GM18858 (cell line): Measurements from ENCODE around the gene TBC1D17.

ENCODE experiments used
- ATAC-seq: cut with Tn5 transposase; IDR thresholded peaks from one replicate; pipeline ENCODE4 v1.9.1; 2021; ENCODE audit not compliant: unreplicated experiment

TBC1D17 gene

DNA sequence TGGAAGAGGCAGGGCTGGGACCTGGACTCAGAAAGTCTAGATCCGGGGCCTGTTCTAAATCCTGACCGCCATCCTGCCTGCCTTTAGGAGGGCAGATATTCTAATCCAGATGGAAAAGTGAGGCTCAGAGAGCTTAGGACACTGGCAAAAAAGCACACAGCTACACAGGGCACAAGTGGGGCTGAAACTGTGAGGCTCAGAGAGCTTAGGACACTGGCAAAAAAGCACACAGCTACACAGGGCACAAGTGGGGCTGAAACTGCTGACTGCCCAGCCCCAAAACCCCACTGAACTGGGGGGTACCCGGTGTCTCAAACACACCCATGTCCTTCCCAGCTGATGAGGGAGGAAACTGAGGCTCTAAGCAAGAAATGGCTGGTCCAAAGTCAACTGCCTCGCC, 2.3 kb upstream of the TBC1D17 start:
- no peak for ATAC-seq

DNA sequence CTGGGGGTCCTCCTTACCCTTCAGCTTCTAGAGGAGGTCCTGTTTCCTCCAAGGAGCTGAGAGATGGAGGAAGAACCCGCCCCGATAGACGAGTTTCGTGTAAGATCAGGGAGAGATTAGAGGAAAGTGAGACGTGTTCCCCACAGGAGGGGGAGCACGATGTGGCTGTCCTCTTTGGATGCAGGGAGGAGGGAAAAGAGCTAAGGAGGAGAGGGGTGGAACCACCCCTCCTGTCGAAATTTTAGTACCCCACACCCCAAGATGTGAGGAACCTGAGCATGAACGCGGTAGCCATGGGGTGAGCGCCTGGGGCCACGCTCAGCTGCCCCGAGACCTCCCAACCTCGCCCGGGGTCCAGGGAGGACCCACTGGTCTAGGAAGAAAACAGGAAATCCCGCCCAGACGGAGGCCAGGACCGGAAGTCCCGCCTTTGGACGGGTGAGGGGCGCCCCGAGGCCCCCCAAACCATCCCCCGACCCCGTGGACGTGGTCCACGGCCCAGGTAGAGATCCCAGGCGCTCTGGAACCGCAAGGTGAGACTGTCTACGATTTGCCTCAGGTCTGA, 1.6 kb upstream of the TBC1D17 start:
- ATAC-seq, result no peak

DNA sequence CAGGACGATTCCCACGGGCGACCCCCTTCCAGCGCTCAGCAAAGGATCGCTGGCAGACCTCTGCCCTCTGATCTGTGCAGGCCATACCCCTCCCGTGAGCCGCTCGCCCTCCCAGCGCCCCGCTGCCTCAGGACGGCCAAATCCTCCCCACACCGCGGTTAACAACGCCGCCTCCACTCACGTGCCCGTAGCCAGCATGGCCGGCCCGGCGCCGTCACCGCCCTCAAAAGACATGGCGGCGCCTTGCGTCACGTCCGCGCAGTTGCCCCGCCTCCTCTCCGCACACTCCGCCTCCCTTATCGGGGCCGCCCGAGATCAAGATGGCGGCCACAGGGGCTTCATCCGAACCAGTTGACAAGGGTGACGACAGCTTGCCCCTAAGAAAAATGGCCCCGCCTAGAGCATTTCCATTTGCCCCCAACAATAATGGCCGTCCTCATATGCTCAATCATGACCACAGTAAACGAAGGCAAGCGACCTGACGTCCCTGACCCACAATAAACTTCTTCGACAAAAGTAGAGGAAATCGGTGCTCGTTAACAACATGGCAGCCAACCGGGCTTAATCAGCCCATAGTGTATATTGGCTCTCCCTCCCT, 981 bp upstream of the TBC1D17 start:
- ATAC-seq, result peak; percentile 39

DNA sequence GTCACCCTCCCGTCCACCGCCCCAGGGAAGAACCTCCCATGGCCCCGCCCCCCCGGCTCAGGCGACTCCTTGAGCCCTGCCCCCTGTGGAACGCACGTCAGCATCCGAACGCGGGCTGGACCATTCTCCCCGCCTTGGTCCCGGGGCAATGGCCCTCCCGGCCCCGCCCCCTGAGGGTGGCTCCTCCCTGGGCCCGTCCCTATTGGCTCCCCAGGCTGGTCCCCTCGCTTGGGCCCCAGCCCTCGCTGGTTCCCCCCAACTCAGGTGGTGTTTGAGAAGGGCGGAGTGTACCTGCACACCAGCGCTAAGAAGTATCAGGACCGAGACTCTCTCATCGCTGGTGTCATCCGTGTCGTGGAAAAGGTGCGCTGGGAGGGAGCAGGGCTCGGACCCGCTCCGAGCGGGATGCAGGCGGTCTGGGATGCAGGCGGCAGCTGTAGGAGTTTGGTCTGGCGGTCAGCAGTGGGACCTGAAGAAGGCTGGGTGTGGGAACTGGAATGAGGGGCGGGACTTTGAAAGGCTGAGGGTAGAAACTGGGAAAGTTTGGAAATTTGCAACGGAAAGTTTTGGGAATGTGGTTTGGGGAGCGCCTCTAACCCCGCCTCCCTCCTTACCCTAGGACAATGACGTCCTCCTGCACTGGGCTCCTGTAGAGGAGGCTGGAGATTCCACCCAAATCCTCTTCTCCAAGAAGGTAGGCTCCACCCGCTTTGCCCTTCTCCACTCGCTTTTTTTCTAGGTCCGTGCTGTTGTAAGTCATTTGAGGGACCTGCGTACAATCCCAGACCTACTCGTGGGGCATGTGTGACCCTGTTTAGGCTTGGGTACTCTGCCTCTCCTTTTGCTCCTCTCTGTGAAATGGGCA, 609 bp downstream of the TBC1D17 start:
- ATAC-seq, result peak; percentile 24

DNA sequence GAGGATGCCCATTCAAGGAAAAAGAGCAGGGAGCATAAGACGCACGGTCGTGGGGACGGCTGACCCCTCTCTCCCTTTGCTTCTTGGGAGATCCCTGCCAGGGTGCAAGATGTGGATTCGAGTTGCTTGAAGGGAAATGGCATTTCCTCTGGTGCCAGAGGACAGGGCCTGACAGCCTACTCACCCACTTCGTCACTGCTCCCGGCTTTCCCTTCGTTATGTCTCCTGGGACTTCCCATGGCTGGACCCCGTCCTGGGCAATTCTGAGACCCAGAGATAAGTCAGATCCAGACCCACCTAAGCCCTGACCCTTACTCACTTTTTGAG, 1.2 kb downstream of the TBC1D17 start:
- ATAC-seq, result no peak

DNA sequence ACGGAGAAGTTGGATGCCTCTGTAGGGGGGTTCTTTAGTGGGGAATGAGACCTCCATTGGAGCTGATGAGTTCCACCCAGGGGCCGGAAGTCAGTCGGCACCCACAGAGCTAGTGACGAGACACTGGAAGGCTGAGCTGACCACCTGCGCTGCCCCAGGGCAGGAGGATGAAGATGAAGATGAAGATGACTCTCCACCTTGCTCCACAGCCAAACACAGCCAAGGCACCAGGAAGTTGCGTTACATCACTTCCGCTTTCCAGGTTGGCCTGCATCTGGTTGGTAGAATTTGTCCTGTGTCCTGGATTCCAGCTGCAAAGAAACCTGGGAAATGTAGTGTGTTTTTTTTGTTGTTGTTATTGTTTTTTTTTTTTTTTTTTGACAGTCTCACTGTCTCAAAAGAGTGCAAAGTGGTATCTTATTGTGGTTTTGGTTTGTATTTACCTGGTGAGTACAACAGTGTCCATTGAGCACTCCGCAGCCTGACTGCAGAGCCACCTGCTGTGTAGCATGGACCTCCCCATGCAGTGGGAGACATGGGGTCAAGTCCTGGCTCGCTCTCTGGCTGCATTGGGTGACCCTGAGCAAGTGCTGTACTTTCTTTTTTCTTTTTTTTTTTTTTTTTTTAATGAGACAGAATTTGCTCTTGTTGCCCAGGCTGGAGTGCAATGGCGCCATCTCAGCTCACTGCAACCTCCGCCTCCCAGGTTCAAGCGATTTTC, 1.9 kb downstream of the TBC1D17 start:
- ATAC-seq, result no peak

DNA sequence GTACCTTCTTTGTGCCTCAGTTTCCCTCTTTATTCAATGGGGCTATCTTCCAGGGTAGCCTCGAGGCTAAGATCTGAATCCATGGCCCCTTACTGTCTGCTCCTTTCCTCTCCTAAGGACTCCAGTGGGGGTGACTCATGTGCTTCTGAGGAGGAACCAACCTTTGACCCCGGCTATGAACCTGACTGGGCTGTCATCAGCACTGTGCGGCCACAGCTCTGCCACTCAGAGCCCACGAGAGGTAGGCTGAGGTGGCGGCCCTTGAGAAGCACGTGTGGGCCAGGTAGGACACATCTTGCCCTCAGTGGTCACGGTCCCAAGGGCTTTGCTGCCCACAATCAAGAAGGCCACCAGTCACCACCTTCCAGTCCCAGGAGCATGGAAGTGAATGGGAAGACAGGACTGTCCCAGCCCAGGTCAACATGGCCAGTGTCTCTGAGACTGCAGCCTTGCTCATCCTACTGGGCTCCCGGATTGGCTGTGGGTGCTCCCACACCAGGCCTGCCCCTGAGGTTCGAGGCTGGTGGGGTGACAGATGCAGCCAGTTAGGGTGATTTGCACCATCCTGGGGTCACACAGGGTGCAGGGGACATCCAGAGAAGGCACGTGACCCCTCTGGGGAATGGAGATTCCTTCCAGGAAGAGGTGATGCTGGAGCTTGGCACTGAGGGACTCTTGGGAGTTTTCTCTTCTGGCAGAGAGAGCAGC, 2.8 kb downstream of the TBC1D17 start:
- ATAC-seq, result no peak

DNA sequence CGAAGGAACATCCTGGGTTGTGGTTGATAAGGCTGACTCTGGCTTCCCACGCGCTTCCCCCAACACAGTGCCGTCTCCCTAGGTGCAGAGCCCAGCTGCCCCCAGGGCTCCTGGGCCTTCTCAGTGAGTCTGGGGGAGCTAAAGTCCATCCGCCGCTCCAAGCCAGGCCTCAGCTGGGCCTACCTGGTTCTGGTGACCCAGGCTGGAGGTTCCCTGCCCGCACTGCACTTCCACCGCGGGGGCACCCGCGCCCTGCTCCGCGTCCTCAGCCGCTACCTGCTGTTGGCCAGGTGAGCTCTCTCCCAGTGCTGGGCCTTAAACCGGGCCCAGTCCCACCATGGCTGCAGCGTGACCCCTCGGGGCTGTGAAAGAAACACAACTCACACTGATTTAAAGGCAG, 3.7 kb downstream of the TBC1D17 start:
- ATAC-seq, result no peak

DNA sequence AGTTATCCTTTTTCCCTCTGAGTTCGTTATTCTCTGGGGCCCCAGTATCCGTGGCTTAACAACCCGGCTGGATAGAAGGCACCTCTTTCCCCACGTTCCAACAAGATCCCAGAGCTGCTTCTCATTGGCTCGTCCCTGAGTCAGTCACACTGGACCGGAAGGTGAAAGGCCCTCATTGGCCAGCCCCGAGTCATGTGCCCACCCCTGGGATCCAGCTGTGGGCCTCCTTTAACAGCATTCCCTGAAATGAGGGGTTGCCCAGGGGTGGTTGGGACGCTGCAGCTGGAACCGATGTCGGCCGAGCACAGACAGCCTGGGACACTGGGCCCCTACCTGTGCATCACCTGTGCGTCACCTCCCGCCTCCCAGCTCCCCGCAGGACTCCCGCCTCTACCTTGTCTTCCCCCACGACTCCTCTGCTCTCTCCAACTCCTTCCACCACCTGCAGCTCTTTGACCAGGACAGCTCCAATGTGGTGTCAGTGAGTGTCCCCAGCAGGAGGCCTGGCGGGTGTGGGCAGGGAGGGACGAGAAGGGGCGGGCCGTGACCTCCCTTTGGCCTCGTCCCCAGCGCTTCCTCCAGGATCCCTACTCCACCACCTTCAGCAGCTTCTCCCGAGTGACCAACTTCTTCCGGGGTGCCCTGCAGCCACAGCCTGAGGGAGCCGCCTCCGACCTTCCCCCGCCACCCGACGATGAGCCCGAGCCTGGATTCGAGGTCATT, 4.3 kb downstream of the TBC1D17 start:
- no peak for ATAC-seq

DNA sequence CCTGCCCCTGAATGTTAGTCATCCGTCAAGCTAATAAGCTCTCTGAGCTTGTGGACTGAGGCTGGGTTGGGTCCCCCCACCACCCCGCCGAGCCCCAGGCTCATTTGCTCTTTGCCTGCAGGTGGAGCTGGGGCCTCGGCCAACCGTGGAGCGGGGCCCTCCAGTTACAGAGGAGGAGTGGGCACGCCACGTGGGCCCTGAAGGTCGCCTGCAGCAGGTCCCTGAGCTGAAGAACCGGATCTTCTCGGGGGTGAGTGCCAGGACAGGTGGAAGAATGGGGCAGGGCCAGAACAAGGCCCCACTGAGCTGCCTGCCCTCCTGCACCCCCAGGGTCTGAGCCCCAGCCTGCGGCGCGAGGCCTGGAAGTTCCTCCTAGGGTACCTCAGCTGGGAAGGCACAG, 5.1 kb downstream of the TBC1D17 start:
- no peak for ATAC-seq

DNA sequence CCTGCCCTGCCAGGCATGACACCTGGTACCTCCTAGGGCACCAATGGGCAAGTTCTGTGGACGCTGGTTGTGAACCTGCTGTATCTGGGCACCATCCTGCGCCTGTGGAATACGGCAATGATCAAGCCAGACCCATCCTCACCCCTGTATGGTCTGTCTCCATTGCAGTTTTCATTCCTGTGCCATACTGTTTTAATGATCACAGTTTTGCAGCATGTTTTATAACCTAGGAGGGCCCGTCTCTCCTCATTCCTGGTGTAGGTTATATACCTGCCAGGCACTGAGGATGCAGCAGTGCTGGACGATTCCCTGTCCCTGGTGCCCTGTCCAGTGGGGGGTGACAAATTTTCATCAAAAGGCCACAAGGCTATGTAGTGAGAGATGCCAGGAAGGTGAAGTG, 5.6 kb downstream of the TBC1D17 start:
- no peak for ATAC-seq

DNA sequence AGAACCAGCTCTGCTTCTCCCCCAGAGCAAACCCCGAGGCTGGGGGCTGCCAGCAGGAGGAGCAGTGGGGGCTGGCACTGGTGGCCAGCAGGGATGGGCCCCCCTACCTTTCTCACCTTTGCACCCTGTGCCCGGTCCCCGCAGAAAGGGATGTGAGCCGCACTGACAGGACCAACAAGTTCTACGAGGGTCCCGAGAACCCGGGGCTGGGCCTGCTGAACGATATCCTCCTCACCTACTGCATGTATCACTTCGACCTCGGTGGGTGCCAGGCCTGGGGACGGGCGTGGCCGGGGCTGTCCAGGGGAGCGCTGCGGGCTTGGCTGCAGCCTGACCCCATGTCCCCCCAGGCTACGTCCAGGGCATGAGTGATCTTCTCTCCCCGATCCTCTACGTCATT, 6.6 kb downstream of the TBC1D17 start:
- ATAC-seq, result no peak

DNA sequence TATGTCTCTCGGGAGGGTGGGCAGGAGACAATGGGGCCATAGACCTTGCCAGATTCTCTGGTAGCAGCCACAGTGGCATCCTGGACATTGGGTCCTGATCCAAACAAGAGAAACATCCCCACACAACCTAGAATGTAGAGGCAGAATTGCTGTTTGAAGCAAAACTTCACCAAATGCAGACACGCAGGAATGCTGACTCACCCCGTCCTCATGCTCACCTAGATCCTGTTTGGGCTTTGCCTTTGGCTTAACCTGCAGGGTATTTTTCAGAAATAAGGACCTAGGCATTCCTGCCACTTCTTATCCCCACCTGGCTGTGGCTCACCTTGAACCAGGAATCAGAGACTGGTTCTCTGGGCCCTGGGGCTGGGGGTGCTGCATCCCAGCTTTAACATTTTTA, 7.3 kb downstream of the TBC1D17 start:
- no peak for ATAC-seq

DNA sequence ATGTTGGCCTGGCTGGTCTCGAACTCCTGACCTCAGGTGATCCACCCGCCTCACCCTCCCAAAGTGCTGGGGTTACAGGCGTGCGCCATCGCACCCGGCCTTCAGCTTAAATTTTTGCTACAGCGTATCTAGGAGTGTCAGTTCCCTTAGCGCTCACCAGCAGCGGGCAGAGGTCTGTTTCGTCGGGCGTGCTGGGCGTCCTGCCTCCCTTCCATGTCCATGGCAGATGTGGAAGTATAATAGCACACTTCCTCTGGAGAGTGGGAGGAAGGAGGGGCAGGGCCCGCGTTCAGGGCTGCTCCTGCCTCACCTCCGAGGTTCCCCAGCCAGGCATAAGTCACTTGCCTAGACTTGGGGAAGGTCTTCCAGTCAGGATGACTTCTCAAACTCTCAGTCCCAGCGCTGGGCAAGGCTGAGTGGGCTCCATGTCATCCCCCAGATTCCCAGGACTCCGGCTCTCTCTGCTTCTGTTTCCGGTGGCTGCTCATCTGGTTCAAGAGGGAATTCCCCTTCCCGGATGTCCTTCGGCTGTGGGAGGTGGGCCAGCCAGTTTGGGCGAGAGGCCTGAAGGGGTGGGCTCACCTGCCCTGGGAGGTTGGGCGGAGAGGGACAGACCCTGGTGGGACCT, 9.6 kb downstream of the TBC1D17 start:
- ATAC-seq, result no peak

DNA sequence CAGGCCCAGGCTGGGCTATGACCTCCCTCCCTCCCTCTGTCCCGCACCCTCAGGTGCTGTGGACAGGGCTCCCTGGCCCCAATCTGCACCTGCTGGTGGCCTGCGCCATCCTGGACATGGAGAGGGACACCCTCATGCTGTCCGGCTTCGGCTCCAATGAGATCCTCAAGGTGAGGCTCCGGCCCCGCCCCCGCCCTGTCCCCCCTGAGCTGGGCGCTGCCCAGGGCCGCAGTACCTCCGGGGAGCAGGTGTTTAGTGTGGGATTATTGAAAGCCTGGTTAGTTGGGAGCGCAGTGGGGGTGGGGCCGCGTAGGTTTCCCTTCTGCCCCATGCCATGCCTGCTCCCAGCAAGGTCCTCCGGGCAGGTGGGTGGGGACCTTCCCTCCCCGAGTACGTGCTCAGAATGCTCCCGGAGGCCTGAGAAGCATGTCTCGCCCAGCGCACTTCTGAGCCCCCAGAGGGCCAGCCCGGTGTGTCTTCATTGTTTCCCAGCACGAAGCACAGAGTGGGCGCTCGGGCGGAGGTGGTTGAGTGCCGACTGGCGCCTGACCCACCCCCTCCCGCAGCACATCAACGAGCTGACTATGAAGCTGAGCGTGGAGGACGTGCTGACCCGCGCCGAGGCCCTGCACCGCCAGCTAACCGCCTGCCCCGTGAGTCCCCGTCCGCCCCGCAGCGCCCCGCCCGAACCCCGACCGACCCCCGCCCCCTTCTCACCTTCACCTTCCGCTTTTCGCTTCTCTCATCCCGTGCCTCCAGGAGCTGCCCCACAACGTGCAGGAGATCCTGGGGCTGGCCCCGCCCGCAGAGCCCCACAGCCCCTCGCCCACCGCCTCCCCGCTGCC, 10.4 kb downstream of the TBC1D17 start:
- no peak for ATAC-seq

DNA sequence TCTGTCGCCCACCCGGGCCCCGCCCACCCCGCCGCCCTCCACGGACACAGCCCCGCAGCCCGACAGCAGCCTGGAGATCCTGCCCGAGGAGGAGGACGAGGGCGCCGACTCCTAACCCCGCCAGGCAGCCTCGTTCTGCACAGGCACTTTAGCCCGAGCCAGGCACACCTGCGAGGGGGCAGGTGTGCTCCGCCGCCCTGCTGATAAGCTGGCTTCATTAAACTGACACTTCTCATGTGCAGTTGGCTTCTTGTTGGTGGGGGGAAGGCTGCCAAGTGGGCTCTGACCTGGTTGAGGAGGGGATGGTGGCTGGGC, 11.0 kb downstream of the TBC1D17 start:
- ATAC-seq, result no peak

DNA sequence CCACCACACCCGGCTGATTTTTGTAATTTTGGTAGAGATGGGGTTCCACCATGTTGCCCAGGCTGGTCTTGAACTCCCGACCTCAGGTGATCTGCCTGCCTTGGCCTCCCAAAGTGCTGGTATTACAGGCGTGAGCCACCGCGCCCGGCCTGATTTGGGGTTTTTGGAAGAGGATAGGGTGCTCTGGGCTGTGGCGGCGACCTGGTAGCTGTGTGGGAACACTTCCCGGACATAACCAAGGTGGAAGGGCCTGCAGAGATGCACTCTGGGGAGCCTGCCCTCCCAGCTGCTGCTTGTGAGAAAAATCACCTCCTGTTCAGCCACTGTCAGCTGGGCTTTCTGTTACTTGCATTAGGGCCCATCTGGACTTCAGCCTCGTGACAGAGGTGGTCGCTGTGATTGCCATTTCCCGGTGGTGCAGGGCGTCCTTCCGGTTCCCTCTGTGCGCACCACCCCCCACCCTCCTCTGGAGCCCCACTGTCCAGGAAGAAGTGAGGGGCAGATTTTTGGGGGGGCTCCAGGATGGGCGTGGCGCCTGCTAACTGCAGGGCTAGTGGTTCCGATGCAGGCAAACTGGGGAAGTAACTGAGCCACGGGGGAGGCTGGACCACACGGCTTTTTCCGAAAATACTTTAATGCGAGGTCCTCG, 11.7 kb downstream of the TBC1D17 start:
- ATAC-seq, result no peak

DNA sequence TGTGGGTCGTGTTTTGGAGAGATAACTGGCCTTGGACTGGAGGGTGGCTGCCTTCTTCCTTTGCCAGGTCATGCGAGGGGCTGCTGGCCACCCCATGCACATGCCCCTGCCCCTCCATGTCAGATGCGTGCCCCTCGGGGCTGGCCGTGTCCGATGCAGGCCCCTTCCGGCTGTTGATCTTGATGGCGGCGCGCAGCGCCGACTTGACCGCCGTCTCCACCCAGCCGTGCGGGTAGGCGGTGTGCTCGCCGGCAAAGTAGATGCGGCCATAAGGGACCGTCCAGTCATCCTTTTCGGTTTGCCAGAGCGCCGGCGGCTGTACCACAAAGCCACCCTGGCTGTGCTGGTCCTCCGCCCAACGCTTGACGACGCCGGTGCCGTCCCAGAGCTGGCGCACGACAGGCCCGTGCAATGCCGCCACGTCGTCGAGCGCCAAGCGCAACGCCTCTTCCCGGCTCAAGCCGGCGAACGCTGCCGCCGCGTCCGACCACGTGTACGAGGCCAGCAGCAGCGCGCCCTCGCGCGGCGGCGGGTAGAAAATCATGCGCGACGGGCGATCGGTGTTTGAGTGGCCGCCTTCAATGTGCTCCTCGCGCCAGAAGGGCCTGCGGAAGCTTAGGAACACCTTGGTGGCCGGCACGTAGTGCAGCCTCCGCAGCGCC, 12.3 kb downstream of the TBC1D17 start:
- no peak for ATAC-seq
